NCI-H345 (cell line): ENCODE data around the gene SEPTIN14.
"Not testable (repeated sequence)": the region's sequence is repeated elsewhere in the genome, so short reads cannot be mapped to it uniquely, and the experiment has no call there.

Experiments
- DNase-seq: peaks from one replicate; lab custom pipeline; 2025; lab: John Stamatoyannopoulos, UW

The SEPTIN14 gene

DNA sequence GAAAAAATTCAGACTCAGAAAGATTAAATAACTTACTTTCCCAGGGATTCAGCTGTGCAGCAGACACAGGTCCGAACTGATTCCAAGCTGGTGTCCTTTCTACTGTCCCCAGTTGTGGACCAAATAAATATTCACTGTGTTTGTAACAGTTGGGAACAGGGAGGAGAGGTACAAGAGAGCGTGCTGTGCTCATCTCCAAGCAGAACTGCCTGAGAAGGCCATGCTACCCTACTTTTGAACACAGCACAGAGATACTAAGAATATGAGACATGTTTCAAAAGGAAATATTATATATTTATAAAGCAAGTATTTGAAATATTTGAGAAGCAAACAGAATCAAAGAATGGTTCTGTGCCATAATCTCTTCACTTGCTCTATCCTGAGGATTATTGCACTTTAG lies at the start of gene SEPTIN14:
TSS of gene SEPTIN14 (minus strand) at position 101 of the 400 bp plus-strand sequence. CDS start 756 bp downstream, outside the sequence.
- DNase-seq = not testable (repeated sequence)

DNA sequence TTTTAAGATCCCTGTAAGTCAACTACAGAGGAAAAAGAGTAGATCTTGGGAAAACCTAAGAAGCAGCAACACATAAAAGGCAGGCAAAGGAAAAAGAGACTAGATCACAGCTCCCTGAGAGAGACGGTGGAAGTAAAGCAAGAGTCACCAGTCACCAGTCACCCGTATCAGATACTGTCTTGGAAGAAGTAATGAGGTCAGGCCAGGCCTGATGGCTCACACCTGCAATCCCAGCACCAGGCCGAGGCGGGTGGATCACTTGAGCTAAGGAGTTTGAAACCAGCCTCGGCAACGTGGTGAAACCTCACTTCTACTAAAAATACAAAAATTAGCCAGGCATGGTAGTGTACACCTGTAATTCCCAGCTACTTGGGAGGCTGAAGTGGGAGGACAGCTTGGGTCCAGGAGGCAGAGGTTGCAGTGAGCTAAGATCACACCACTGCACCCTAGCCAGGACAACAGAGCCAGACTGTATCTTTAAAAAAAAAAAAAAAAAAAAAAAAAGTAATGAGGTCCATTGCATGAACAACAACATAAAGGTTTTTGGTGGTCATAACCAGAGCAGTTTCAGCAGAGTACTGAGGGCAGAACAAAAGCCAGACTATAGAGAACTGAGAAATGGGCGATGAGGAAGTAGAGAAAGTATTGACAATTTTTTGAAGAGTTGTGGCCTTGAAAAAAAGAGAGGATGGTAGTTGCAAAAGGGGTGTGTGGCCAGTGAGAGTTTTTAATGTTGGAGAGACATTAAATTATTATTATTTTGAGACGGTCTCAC lies 41.6 kb upstream of the SEPTIN14 start:
- DNase-seq = no peak

- not testable (repeated sequence) for DNase-seq
Measured at GRCh38 chr7:55901059-55901458, 38.5 kb upstream of the SEPTIN14 start.

- DNase-seq = no peak
Measured at GRCh38 chr7:55898287-55898686, 35.7 kb upstream of the SEPTIN14 start.

GRCh38 chr7:55895021-55895420 lies 32.5 kb upstream of the SEPTIN14 start:
- no peak for DNase-seq

DNA sequence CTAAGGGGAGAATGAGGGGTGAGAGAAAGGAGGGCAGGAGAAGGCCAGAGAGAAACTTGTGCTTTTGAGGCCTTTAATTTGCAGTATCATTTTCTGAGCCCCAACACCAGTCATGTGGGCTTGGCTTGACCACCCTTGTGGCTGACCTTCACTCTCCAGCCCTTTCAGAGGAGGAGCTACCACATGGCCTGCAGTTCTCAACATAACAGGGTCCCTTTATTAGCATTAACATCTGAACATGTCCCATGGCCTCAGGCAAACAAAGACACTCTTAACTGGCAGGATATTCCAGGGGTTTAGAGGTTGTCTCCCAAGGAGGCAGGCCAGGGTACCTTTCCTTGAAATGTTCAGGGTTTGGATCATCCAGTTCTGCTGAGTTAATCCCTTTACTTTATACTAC lies 31.4 kb upstream of the SEPTIN14 start:
- no peak for DNase-seq

DNA sequence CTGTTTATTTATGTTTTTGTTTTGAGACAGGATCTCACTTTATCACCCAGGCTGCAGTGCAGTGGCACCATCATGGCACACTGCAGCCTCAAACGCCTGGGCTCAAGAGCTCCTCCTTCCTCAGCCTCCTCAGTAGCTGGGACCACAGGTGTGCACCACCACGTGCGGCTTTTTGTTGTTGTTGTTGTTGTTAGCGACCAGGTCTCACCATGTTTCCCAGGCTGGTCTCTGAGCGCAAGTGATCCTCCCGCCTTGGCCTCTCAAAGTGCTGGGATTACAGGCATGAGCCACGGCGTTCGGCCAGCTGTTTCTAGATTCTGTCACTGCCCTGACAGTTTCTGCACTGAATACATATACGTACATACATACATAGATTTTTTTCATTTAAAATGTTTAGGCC lies 25.8 kb upstream of the SEPTIN14 start:
- DNase-seq = peak; percentile 11

DNA sequence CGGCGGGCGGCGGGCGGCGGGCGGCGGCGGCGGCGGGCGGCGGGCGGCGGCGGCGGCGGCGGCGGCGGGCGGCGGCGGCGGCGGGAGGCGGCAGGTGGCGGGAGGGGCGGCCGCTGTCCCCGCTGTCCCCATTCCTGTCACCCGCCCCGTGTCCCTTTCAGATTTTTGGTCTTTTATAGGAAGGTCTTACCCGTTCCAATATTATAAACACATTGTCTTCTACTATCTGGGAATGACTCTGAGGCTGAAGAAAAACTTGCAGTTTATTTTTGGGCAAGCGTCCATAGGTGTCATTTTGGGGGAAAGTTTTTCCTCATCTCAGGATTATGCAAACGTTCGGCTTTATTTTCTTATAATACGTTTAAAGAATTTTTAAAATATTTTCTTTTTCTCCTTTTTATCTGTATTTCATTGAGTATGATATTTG lies 25.3 kb upstream of the SEPTIN14 start:
- no peak for DNase-seq

GRCh38 chr7:55884321-55884720 lies 21.8 kb upstream of the SEPTIN14 start:
- DNase-seq = no peak

DNA sequence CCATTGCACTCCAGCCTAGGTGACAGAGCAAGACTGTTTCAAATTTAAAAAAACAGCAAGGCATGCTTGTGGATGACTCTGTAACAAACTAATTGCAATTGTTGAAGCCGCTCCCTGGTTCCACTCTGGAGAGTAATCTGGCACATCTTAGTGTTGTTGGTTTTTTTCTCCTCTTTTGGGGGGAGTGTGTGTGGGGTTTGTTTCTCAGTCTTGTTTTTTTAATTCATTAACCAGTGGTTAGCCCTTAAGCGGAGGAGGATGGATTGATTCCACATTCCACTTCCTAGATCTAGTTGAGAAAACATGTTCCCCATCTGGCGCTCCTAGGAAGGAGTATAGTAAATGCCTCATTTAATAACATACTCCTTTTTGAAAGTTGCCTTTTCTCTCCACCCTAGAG lies 16.1 kb upstream of the SEPTIN14 start:
- no peak for DNase-seq

GRCh38 chr7:55877308-55877707 lies 14.8 kb upstream of the SEPTIN14 start:
- no peak for DNase-seq

GRCh38 chr7:55873765-55874164 lies 11.2 kb upstream of the SEPTIN14 start:
- DNase-seq = no peak

- no peak for DNase-seq
Measured at GRCh38 chr7:55871932-55872485, 9.5 kb upstream of the SEPTIN14 start.

- not testable (repeated sequence) for DNase-seq
Measured at GRCh38 chr7:55868989-55869388, 6.4 kb upstream of the SEPTIN14 start.

GRCh38 chr7:55845164-55845563 lies 17.4 kb downstream of the SEPTIN14 start:
- DNase-seq = not testable (repeated sequence)

DNA sequence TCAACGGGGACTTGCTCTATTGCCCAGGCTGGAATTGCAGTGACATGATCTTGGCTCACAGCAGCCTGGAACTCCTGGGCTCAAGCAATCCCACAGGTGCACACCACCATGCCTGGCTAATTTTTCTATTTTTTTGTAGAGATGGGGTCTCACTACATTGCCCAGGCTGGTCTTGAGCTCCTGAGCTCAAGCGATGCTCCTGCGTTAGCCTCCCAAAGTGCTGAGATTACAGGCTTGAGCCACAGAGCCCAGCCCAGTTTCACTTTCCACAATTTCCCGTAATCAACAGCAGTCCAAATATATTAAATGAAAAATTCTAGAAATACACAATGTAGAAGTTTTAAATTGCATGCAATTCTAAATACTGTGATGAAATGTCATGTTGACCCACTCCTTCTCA lies 24.0 kb downstream of the SEPTIN14 start:
- no peak for DNase-seq

GRCh38 chr7:55827577-55827976 lies 35.0 kb downstream of the SEPTIN14 start:
- no peak for DNase-seq

DNA sequence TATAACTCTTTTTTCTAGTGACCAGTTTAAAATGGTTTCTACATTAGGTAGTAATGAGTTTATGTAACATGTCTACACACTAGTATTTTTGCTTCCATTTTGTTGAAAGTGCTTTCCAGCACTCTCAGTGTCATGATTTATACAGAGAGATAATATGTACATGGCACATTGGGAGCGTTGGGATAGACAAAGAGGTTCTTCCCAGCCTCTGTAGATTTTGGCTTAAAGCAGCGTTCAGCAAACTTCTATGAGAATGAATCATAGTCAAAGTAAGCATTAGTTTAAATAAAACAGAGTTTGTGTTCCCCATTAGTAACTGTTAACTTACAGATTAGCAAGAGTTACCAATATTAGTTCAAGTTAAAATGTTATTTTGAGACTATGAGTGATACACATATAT lies 43.9 kb downstream of the SEPTIN14 start:
- no peak for DNase-seq

GRCh38 chr7:55797260-55797659 lies 65.3 kb downstream of the SEPTIN14 start:
- not testable (repeated sequence) for DNase-seq

- DNase-seq = no peak
Measured at GRCh38 chr7:55794527-55794926, 68.0 kb downstream of the SEPTIN14 start.

DNA sequence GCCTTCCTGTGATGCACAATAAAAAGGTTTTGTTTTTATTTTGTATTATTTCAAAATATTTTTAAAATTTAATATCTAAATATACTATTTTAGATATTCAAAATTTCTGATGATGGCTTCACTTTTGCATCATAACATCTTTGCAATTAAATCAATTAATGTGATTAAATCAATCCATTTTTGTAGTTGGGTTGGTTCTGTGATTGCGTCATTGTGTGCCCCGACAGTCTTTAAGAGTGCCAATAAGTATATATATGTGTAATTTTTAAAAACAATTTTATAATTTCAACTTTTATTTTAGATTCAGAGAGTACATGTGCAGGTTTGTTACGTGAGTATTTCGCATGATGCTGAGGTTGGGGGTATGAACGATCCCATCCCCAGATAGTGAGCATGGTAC lies 70.5 kb downstream of the SEPTIN14 start:
- DNase-seq = no peak

GRCh38 chr7:55787796-55788195 lies 74.8 kb downstream of the SEPTIN14 start:
- DNase-seq = no peak

DNA sequence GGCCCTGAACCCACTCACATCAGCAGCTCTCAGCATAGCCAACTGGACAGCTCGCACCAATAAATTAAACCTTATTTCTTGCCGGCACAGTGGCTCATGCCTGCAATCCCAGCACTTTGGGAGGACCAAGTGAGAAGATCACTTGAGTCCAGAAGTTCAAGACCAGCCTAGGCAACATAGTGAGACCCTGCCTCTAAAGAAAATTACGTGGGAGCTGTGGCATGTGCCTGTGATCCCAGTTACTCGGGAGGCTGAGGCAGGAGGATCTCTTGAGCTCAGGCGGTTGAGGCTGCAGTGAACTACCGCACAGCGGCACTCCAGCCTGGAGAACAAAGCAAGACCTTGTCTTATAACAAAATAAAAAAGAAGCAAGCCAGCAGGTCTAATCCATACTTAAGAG lies 75.7 kb downstream of the SEPTIN14 start:
- no peak for DNase-seq

- not testable (repeated sequence) for DNase-seq
Measured at GRCh38 chr7:55785444-55785843, 77.1 kb downstream of the SEPTIN14 start.
